ENCODE results near the gene PANX2. TPM values are rescaled to one million over a fixed set of nuclear protein-coding genes. Genes with fewer than 3 reads are reported as not detected.
"Not testable (repeated sequence)": the region's sequence is repeated elsewhere in the genome, so short reads cannot be mapped to it uniquely, and the experiment has no call there.

Gene PANX2, protein sequence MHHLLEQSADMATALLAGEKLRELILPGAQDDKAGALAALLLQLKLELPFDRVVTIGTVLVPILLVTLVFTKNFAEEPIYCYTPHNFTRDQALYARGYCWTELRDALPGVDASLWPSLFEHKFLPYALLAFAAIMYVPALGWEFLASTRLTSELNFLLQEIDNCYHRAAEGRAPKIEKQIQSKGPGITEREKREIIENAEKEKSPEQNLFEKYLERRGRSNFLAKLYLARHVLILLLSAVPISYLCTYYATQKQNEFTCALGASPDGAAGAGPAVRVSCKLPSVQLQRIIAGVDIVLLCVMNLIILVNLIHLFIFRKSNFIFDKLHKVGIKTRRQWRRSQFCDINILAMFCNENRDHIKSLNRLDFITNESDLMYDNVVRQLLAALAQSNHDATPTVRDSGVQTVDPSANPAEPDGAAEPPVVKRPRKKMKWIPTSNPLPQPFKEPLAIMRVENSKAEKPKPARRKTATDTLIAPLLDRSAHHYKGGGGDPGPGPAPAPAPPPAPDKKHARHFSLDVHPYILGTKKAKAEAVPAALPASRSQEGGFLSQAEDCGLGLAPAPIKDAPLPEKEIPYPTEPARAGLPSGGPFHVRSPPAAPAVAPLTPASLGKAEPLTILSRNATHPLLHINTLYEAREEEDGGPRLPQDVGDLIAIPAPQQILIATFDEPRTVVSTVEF
- 0.94 TPM for total RNA-seq

DNA sequence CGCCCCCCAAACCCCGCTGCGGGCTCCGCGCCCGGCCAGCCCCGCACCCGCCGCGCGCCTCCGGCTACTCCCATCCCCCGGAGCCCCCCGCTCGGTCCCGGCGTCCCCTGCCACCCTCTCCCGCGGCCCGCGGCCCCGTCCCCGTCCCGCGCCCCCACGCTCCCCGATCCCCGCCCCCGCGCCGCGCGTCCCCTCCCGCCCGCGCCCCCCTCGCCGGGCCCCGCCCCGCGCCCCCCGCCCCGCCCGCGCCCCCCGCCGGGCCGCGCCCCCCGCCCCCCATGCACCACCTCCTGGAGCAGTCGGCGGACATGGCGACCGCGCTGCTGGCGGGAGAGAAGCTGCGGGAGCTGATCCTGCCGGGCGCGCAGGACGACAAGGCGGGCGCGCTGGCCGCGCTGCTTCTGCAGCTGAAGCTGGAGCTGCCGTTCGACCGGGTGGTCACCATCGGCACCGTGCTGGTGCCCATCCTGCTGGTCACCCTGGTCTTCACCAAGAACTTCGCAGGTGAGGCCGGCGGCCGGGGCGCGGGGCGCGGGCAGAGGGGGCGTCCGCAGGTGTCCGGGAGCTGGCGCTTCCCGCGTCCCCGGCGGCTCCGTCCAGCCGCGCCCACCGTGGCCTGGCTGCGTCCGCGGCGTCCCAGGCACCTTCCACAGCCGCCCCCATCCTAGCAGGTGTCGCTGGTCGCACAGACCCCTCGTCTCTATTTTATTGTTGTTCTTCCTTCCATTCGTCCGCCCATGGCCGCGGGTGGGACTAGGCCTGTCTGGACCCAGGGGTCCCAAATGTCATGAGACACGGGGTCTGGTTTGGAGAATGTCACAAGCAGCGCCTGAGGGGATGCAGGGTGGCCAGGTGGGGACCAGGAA is at the start of gene PANX2:
Gene PANX2 (plus strand): TSS at position 279 of the 866 bp plus-strand sequence. CDS start 0 bp downstream, at position 279.
- Histone ChIP-seq H3K4me1 (ENCODE audit: insufficient read depth, low read length) (peaks cover 15% of the 10 kb centered on the region), H3K4me3 (ENCODE audit: low read length) (no peak within 1 kb of the TSS), H3K27me3 (ENCODE audit: insufficient read depth, low read length) (peaks cover 19% of the 10 kb centered on the region), H3K9me3 (ENCODE audit: low read depth, low read length) (no peaks in the 10 kb centered on the region)

DNA sequence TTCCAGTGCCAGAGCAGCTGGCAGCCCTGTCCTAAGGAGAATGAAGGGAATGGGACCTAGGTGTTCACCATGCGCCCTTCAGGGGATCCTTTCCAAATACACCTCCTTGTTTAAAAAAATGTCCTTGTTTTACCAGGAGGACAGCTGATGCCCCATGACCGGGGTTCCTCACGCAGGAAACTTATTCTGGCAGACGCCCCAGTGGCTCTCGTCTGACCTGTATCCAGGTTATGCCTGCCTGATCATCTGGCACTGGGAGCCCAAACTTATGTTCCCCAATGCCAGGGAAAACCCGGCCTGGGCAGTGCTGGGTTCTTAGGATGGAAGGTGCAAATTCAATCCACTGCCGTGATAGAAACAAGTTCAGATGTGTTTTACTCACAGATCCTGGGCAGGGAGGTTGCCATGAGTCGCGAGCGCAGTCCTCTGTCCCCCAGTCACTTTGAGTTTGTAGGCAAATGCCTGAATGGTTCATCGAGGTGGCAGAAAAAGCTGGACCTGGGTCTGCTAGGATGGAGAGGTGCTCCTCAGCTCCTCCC is 49.3 kb upstream of the PANX2 start:
- Histone ChIP-seq H3K27me3 (ENCODE audit: insufficient read depth, low read length) (no peaks in the 10 kb centered on the region), H3K4me1 (ENCODE audit: insufficient read depth, low read length) (no peaks in the 10 kb centered on the region), H3K4me3 (ENCODE audit: low read length) (no peak overlapping the region), H3K9me3 (ENCODE audit: low read depth, low read length) (no peaks in the 10 kb centered on the region)

DNA sequence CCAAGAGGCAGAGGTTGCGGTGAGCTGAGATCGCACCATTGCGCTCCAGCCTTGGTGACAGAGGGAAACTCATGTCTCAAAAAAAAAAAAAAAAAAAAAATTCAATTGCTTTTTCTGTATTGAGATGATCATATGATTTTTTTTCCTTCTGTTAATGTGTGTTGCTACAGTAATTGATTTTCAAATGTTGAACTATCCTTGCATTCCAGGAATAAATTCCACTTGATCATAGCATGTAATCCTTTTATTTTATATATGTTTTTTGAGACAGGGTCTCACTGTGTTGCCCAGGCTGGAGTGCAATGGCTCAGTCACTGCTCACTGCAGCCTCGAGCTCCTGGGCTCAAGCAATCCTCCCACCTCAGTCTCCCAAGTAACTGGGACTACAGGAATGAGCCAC is 47.4 kb upstream of the PANX2 start:
- no peaks in the 10 kb centered on the region for H3K27me3 ChIP-seq (ENCODE audit: insufficient read depth, low read length)
- H3K4me3 ChIP-seq (ENCODE audit: low read length), result no peak overlapping the region
- H3K9me3 ChIP-seq (ENCODE audit: low read depth, low read length), result no peaks in the 10 kb centered on the region
- H3K4me1 ChIP-seq (ENCODE audit: insufficient read depth, low read length), result no peaks in the 10 kb centered on the region

DNA sequence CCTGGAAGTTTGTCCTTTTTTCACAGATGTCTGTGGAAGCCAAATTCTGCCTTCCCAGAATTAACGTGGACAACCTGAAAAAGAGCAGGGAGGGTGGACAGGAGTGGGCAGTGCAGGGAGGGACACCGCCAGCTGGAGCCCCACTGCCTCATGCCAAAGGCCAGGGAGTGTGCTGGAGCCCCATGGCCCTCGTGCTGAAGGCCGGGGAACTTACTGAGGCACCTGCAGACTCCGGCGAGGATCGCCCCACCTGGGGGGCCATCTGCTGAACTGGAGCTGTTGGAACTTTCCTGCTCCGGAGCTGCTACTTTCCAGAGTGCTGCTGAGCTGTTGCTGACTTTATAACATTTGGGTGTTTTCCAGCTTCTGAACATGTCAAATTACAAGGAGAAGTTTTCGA is 45.5 kb upstream of the PANX2 start:
- H3K9me3 ChIP-seq (ENCODE audit: low read depth, low read length), result no peaks in the 10 kb centered on the region
- no peak overlapping the region for H3K4me3 ChIP-seq (ENCODE audit: low read length)
- H3K4me1 ChIP-seq (ENCODE audit: insufficient read depth, low read length), result no peaks in the 10 kb centered on the region
- no peaks in the 10 kb centered on the region for H3K27me3 ChIP-seq (ENCODE audit: insufficient read depth, low read length)

DNA sequence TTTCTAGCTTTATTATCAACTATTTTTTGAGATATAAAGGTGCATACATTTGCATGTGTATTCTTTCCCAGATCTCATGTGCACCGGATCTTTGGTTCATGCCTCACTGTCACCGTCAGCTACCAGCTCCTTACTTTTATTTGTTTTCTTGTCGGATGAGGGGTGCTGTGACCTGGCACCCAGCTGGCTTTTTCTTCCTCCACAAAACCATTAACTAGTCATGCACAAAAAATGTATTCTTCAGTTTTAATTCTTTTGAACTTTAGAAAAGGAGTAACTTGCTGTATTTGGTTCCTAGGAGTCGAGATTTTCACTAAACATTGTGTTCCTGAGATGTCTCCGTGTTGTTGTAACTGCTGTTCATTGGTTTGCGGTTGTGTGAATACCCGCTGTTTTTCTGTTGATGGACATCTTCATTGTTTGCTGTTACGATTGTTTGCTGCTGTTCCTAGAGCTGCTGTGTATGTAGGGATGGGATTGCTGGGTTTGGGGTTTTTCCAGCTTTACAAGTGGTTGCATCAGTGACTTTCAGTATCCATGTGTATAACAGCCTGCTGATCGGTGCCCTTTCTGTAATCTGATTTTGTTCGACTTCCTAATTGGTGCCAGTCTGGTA is 41.3 kb upstream of the PANX2 start:
- no peaks in the 10 kb centered on the region for H3K27me3 ChIP-seq (ENCODE audit: insufficient read depth, low read length)
- H3K9me3 ChIP-seq (ENCODE audit: low read depth, low read length), result no peaks in the 10 kb centered on the region
- no peak overlapping the region for H3K4me3 ChIP-seq (ENCODE audit: low read length)
- no peaks in the 10 kb centered on the region for H3K4me1 ChIP-seq (ENCODE audit: insufficient read depth, low read length)

DNA sequence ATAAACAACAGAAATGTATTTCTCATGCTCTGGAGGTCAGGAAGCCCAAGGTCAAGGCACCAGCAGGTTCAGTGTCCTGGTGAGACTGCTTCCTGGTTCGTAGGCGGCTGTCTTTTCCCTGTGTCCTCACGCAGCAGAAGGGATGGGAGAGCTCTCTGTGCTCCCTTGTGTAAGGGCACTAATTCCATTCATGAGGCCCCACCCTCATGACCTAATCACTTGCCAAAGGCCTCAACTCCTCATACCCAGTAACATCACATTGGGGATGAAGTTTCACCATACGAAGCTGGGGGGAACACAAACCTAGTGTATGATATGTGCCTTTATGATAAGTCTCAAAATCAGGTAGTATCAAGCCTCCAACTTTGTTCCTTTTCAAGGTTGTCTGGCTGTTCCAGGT is 38.6 kb upstream of the PANX2 start:
- Histone ChIP-seq H3K4me1 (ENCODE audit: insufficient read depth, low read length) (no peaks in the 10 kb centered on the region), H3K4me3 (ENCODE audit: low read length) (no peak overlapping the region), H3K9me3 (ENCODE audit: low read depth, low read length) (no peaks in the 10 kb centered on the region), H3K27me3 (ENCODE audit: insufficient read depth, low read length) (no peaks in the 10 kb centered on the region)

DNA sequence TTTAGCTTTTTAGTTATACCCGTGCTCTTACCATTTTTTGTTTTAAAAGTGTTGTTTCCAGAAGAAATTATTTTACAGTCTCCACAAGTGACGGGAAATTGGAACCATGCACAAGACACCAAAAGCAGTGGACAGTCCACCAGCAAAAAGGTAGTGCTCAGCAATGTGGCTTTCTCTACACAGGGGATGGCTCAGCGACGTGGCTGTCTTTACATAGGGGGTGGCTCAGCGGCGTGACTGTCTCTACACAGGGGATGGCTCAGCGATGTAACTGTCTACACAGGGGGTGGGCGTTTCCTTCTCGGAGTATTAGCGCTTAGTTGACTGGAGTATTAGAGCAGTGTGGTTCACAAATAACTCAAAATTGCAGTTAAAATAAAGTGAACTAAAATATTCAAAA is 36.0 kb upstream of the PANX2 start:
- no peaks in the 10 kb centered on the region for H3K4me1 ChIP-seq (ENCODE audit: insufficient read depth, low read length)
- H3K4me3 ChIP-seq (ENCODE audit: low read length), result no peak overlapping the region
- no peaks in the 10 kb centered on the region for H3K9me3 ChIP-seq (ENCODE audit: low read depth, low read length)
- H3K27me3 ChIP-seq (ENCODE audit: insufficient read depth, low read length), result no peaks in the 10 kb centered on the region

DNA sequence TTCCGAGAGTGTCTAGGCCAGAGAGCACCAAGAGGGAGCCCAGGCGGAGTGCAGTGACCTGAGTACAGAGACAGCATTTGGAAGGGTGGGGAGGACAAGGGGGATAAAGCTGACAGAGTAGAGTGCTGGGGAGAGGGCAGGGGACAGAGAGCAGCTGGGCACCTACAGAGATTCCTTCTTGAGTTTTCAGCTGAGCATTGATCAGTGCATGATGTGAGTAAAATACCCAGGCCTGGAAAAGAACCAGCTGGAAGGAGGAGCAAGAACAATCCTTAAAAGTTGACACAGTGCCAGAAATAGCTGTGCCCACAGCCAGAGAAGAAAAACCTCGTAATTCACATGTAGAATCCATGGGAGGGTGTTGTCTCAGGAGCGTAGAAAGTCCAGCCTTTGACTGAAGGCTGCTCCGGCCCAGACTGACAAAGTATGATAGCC is 33.9 kb upstream of the PANX2 start:
- no peaks in the 10 kb centered on the region for H3K4me1 ChIP-seq (ENCODE audit: insufficient read depth, low read length)
- no peak overlapping the region for H3K4me3 ChIP-seq (ENCODE audit: low read length)
- no peaks in the 10 kb centered on the region for H3K9me3 ChIP-seq (ENCODE audit: low read depth, low read length)
- H3K27me3 ChIP-seq (ENCODE audit: insufficient read depth, low read length), result no peaks in the 10 kb centered on the region

DNA sequence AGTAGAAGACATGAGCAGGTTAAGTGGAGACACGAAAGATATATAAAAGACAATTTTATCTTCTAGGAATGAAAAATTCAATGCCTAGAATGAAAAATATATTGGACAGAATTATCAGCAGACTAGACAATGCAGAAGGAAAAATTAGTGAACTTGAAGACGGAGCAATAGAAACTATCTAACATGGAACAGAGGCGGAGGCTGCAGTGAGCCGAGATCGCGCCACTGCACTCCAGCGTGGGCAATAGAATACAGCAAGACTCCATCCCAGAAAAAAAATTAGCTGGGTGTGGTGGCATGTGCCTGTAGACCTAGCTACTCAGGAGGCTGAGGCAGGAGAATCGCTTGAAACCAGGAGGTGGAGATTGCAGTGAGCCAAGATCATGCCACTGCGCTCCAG is 33.3 kb upstream of the PANX2 start:
- H3K27me3 ChIP-seq (ENCODE audit: insufficient read depth, low read length); H3K4me3 ChIP-seq (ENCODE audit: low read length); H3K9me3 ChIP-seq (ENCODE audit: low read depth, low read length); H3K4me1 ChIP-seq (ENCODE audit: insufficient read depth, low read length): not testable (repeated sequence)

DNA sequence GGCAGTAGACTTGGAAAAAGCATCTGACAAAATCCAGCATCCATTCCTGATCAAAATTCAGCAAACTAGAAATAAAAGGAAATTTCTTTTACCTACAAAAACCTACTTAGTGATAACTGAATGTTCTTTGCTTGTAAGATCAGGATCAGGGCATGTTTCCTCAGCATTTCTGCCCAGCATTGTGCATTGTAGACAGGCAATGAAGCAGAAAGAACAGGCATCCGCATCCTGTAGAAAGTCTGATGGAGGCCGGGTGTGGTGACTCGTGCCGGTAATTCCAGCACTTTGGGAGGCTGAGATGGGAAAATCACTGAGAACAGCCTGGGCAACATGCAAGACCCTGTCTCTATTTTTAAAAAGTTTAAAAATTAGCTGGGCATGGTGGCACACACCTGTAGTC is 32.5 kb upstream of the PANX2 start:
- no peaks in the 10 kb centered on the region for H3K27me3 ChIP-seq (ENCODE audit: insufficient read depth, low read length)
- no peak overlapping the region for H3K4me3 ChIP-seq (ENCODE audit: low read length)
- H3K9me3 ChIP-seq (ENCODE audit: low read depth, low read length), result no peaks in the 10 kb centered on the region
- peaks cover 3% of the 10 kb centered on the region for H3K4me1 ChIP-seq (ENCODE audit: insufficient read depth, low read length)

DNA sequence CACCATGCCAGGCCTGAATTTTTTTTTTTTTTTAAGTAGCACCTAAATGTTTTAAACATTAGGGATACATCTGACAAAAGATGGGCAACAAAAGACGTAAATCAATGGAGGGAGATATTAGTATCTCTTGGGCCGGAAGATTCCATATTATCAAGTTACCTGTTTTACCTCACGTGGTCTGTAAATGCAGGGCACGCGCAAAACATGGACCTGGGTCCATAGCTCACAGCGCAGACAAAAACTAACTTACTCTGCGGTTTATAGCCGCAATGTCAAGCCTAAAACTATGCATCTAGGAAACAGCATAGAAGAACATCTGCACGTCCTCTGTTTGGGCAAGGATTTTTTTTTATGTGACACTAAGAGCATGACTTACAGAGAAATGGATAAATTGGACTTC is 31.5 kb upstream of the PANX2 start:
- Histone ChIP-seq H3K4me3 (ENCODE audit: low read length) (no peak overlapping the region), H3K27me3 (ENCODE audit: insufficient read depth, low read length) (no peaks in the 10 kb centered on the region), H3K9me3 (ENCODE audit: low read depth, low read length) (no peaks in the 10 kb centered on the region), H3K4me1 (ENCODE audit: insufficient read depth, low read length) (peaks cover 8% of the 10 kb centered on the region)

DNA sequence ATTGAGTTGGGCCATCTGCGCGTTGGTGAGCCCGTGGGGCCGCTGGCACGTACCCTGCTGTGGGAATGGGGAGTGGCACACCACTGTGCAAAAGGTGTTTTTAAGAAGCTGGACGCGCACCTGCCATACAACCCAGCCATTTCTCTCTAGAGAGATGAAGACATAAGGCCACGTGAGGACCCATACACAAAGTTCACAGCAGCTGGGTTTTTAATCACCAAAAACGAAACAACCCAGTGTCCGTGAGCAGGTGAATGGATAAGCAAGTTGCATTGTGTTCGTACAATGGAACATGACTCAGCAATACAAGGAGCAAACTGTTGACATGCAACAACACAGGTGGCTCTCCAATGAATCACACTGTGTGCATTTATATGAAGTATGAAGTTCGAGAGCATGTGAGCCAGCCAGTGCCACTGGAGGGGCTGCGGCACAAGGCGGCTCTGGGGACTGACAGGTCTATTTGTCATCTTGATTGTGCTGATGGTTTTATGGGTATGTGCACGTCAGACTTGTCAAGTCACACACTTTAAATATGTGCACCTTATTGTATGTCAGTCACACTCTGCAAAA is 30.6 kb upstream of the PANX2 start:
- H3K4me1 ChIP-seq (ENCODE audit: insufficient read depth, low read length), result peaks cover 8% of the 10 kb centered on the region
- H3K4me3 ChIP-seq (ENCODE audit: low read length), result no peak overlapping the region
- no peaks in the 10 kb centered on the region for H3K9me3 ChIP-seq (ENCODE audit: low read depth, low read length)
- H3K27me3 ChIP-seq (ENCODE audit: insufficient read depth, low read length), result no peaks in the 10 kb centered on the region

DNA sequence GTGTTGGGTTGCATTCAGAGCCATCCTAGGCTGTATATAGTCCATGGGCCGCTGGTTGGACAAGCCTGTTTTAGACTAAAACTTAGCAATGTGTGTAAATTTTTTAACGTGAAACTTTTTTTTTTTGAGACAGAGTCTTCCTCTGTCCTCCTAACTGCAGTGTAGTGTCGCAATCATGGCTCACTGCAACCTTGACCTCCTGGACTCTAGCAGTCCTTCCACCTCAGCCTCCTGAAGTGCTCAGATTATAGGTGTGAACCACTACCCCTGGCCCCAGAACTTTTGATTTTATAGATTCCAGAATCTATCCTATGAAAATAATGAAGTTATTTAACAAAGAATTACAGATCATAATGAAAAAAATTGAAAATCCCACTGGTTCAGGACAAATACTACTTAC is 29.9 kb upstream of the PANX2 start:
- no peaks in the 10 kb centered on the region for H3K9me3 ChIP-seq (ENCODE audit: low read depth, low read length)
- no peaks in the 10 kb centered on the region for H3K27me3 ChIP-seq (ENCODE audit: insufficient read depth, low read length)
- H3K4me1 ChIP-seq (ENCODE audit: insufficient read depth, low read length), result peaks cover 8% of the 10 kb centered on the region
- no peak overlapping the region for H3K4me3 ChIP-seq (ENCODE audit: low read length)

DNA sequence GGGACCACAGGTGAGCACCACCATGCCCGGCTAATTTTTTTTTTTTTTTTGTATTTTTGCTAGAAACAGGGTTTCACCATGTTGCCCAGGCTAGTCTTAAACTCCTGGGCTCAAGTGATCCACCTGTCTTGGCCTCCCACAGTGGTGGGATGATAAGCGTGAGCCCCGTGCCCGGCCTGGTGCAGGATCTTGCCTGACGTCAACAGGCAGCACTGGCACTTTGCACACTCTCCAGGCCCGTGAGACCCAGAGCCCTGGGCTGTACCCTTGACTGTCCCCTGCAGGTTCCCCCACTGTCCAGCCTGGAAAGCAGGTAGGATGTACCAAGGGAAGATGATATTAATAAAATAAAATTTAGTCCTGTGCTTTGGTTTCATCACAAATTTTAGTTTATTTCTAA is 29.1 kb upstream of the PANX2 start:
- H3K27me3 ChIP-seq (ENCODE audit: insufficient read depth, low read length), result no peaks in the 10 kb centered on the region
- H3K4me1 ChIP-seq (ENCODE audit: insufficient read depth, low read length), result peaks cover 11% of the 10 kb centered on the region
- no peak overlapping the region for H3K4me3 ChIP-seq (ENCODE audit: low read length)
- H3K9me3 ChIP-seq (ENCODE audit: low read depth, low read length), result no peaks in the 10 kb centered on the region
